B cell (primary cell): Measurements from ENCODE around the gene SLC27A1. TPM values are rescaled to one million over a fixed set of nuclear protein-coding genes. Genes with fewer than 3 reads are reported as not detected.

ENCODE experiments used
- ATAC-seq: fragments of 200-7000 bp; cut with Tn5 transposase; one replicate; pipeline ENCODE4 v1.10.0; 2021; ENCODE audit warnings: low read depth, mild to moderate bottlenecking, moderate number of reproducible peaks, moderate library complexity
- CTCF ChIA-PET: fragments of 350-600 bp; sonication (Branson Sonifier 250); formaldehyde crosslinking; loops from one replicate; lab custom pipeline; 2021; ENCODE audit warnings: antibody characterized with exemption, inconsistent platforms; lab: Charles Lee
- POLR2A ChIA-PET: fragments of 350-600 bp; sonication (Branson Sonifier 250); formaldehyde crosslinking; loops from one replicate; lab custom pipeline; 2021; ENCODE audit warnings: antibody characterized with exemption; lab: Charles Lee
- DNase-seq: peaks from one replicate; pipeline ENCODE4 v3.0.0; 2013
- H2AFZ ChIP-seq: 2 replicates; pipeline ENCODE4 v1.6.1; 2012; ENCODE audit warnings: mild to moderate bottlenecking, low read depth, low read length; ENCODE audit not compliant: insufficient read depth, poor library complexity, severe bottlenecking
- H3K27ac ChIP-seq, 2 donors: 1 replicate in 1 of 2; 2 replicates in 1 of 2; pipeline ENCODE4 v1.5.1; 2012 to 2013; ENCODE audit warnings: low read length in 2 of 2, mild to moderate bottlenecking in 2 of 2, moderate library complexity in 1 of 2
- H3K27me3 ChIP-seq, 4 experiments: fragments of 200-600 bp in 1 of 4; sonication (generic) in 1 of 4; replicated peaks in 1 of 4; 1 replicate in 2 of 4; 2 replicates in 2 of 4; pipeline versions ENCODE4 v1.6.1 to v1.7.0; 2013 to 2016; ENCODE audit warnings: low read length in 3 of 4, mild to moderate bottlenecking in 2 of 4, mixed read lengths in 1 of 4, moderate library complexity in 1 of 4; ENCODE audit not compliant: insufficient read depth in 4 of 4, control insufficient read depth in 3 of 4; ENCODE audit errors: control extremely low read depth in 1 of 4
- H3K36me3 ChIP-seq, 2 experiments: replicated peaks in 1 of 2; 1 replicate in 1 of 2; 2 replicates in 1 of 2; pipeline versions ENCODE4 v1.6.1 to v1.7.1; 2013; ENCODE audit warnings: low read length in 1 of 2; ENCODE audit not compliant: insufficient read depth in 2 of 2, control insufficient read depth in 1 of 2; ENCODE audit errors: control extremely low read depth in 1 of 2, extremely low read depth in 1 of 2
- H3K4me1 ChIP-seq, 2 donors: fragments of 200-600 bp in 1 of 2; sonication (generic) in 1 of 2; 1 replicate in 1 of 2; 2 replicates in 1 of 2; pipeline versions ENCODE4 v1.5.1 to v1.6.1; 2013 to 2017; ENCODE audit warnings: low read length in 2 of 2; ENCODE audit not compliant: control insufficient read depth in 2 of 2, insufficient read depth in 2 of 2
- H3K4me2 ChIP-seq: replicated peaks from 2 replicates; pipeline ENCODE3; 2012; ENCODE audit warnings: mild to moderate bottlenecking, low read depth, low read length; ENCODE audit not compliant: poor library complexity, severe bottlenecking
- H3K4me3 ChIP-seq, 5 experiments: fragments of 200-600 bp in 1 of 5; sonication (generic) in 1 of 5; 1 replicate in 3 of 5; 2 replicates in 2 of 5; pipeline versions ENCODE4 v1.5.1 to v1.7.0; 2011 to 2016; ENCODE audit warnings: low read length in 4 of 5, mild to moderate bottlenecking in 4 of 5, low read depth in 2 of 5, control low read depth in 1 of 5, moderate library complexity in 1 of 5; ENCODE audit not compliant: insufficient read depth in 1 of 5; ENCODE audit errors: control extremely low read depth in 1 of 5, extremely low read depth in 1 of 5
- H3K79me2 ChIP-seq: fragments of 200-600 bp; sonication (generic); one replicate; pipeline ENCODE4 v1.6.0; 2016; ENCODE audit warnings: low read length; ENCODE audit not compliant: control insufficient read depth, insufficient read depth
- H3K9ac ChIP-seq: fragments of 200-600 bp; sonication (generic); 2 replicates; pipeline ENCODE4 v1.6.1; 2017; ENCODE audit warnings: mild to moderate bottlenecking, low read length, moderate library complexity
- H3K9me3 ChIP-seq, 3 donors: one replicate each; pipeline versions ENCODE4 v1.6.1 to v1.7.1; 2013; ENCODE audit warnings: low read length in 2 of 3; ENCODE audit not compliant: control insufficient read depth in 2 of 3, insufficient read depth in 1 of 3; ENCODE audit errors: control extremely low read depth in 1 of 3
- H4K20me1 ChIP-seq: 2 replicates; pipeline ENCODE4 v1.6.0; 2012; ENCODE audit warnings: mild to moderate bottlenecking, low read length; ENCODE audit not compliant: insufficient read depth, control insufficient read depth, poor library complexity, severe bottlenecking
- H3K27ac Mint-ChIP-seq: one replicate; pipeline ENCODE4 v1.8.0; 2021; ENCODE audit warnings: mixed read lengths
- H3K27me3 Mint-ChIP-seq: one replicate; pipeline ENCODE4 v1.8.0; 2021; ENCODE audit warnings: mixed read lengths
- H3K4me1 Mint-ChIP-seq: one replicate; pipeline ENCODE4 v1.8.0; 2021; ENCODE audit warnings: mixed read lengths
- H3K4me3 Mint-ChIP-seq: one replicate; pipeline ENCODE4 v1.8.0; 2021; ENCODE audit warnings: mixed read lengths
- H3K9me3 Mint-ChIP-seq: one replicate; pipeline ENCODE4 v1.8.0; 2022; ENCODE audit warnings: mixed read lengths; ENCODE audit not compliant: insufficient read depth
- CTCF ChIP-seq: fragments of 200-600 bp; IDR thresholded peaks from one replicate; pipeline ENCODE4 v1.8.0; 2022; ENCODE audit warnings: antibody characterized with exemption, mild to moderate bottlenecking
- EZH2 ChIP-seq: IDR thresholded peaks from 2 replicates; pipeline ENCODE4 v1.6.1; 2012; ENCODE audit warnings: borderline replicate concordance, low read depth, mild to moderate bottlenecking, moderate library complexity, low read length; ENCODE audit not compliant: insufficient read depth, poor library complexity, severe bottlenecking
- WGBS: methylation state at CpG from one replicate; pipeline ENCODE4 v1.1.5; 2013; ENCODE audit warnings: missing lambda C conversion rate; ENCODE audit not compliant: insufficient coverage; 5-methylcytosine and 5-hydroxymethylcytosine counted together
- intact Hi-C: fragments of 100-400 bp; cut with micrococcal nuclease; formaldehyde crosslinking; loops from one replicate; pipeline ENCODE4 v1.10.0; 2022
- polyA plus RNA-seq: library from polyadenylated mRNA; depleted of rRNA; stranded (reverse); fragments of >200 nt; gene quantifications from 2 replicates; pipeline ENCODE4 v1.2.3, GENCODE V29; 2012
- total RNA-seq, 2 donors: library from RNA; stranded (reverse); fragments of 120-200 nt in 1 of 2; gene quantifications; 1 replicate in 1 of 2; 2 replicates in 1 of 2; pipeline versions ENCODE4 v1.2.3 to v1.2.4, GENCODE V29; 2013 to 2022

The SLC27A1 gene
- total and polyA plus RNA-seq, 2 donors (not counting 1 experiment from before 2014, with no cell fraction given): 5.1 to 9.5 TPM

- no peaks in the 10 kb centered on the region for H3K27me3 Mint-ChIP-seq
- peak overlapping the region; percentile 56 for H3K27ac Mint-ChIP-seq
- Histone ChIP-seq H3K9ac (no peak overlapping the region), H2AFZ (no peak overlapping the region), H3K36me3 (peaks cover 5 to 66% of the 10 kb centered on the region in 2 experiments), H3K4me1 (peaks cover 0 to 3% of the 10 kb centered on the region in 2 donors), H4K20me1 (peaks cover 58% of the 10 kb centered on the region), H3K9me3 (no peaks in the 10 kb centered on the region), H3K27me3 (no peaks in the 10 kb centered on the region), H3K4me2 (no peak overlapping the region), H3K4me3 (no peak overlapping the region), H3K27ac (peak overlapping the region in 1 of 2 donors; percentile 54), H3K79me2 (peaks cover 5% of the 10 kb centered on the region)
- ChIA-PET POLR2A (interaction anchor here (0.7 to 1.0 kb wide), 3 partner anchors 9 to 81 kb away, joined by 5 to 11 read pairs (median 7); no protein-coding TSS in a partner anchor), CTCF (interaction anchor here (0.7 kb wide), 1 partner anchor 35 kb away, joined by 4 read pairs; no protein-coding TSS in a partner anchor)
- H3K9me3 Mint-ChIP-seq: no peaks in the 10 kb centered on the region
- intact Hi-C loops: no loop called here
- ATAC-seq (no peak), DNase-seq (no peak)
- peaks cover 26% of the 10 kb centered on the region for H3K4me1 Mint-ChIP-seq
- no peak overlapping the region for H3K4me3 Mint-ChIP-seq
- TF ChIP-seq CTCF: no peak
- no peak for TF ChIP-seq EZH2
- 96% methylated on average over 6 of the region's 6 CpGs for WGBS
Measured at GRCh38 chr19:17548145-17548544, 77.8 kb downstream of the SLC27A1 start.

GRCh38 chr19:17549085-17549740 is 78.9 kb downstream of the SLC27A1 start:
- Mint-ChIP-seq H3K4me3 (no peak overlapping the region), H3K27ac (peak overlapping the region; percentile 63), H3K9me3 (no peaks in the 10 kb centered on the region), H3K4me1 (peaks cover 25% of the 10 kb centered on the region), H3K27me3 (no peaks in the 10 kb centered on the region)
- WGBS: 74% methylated on average over 5 of the region's 5 CpGs
- CTCF ChIA-PET: interaction anchor here (0.6 to 1.2 kb wide), 4 partner anchors 25 to 505 kb away, joined by 3 to 5 read pairs (median 3); no protein-coding TSS in a partner anchor
- no peaks in the 10 kb centered on the region for H3K9me3 ChIP-seq
- no peaks in the 10 kb centered on the region for H3K4me1 ChIP-seq
- intact Hi-C loops: no loop called here
- DNase-seq (no peak), ATAC-seq (no peak)
- H2AFZ ChIP-seq: no peak overlapping the region
- no peaks in the 10 kb centered on the region for H3K27me3 ChIP-seq
- POLR2A ChIA-PET: interaction anchor here (0.5 to 1.0 kb wide), 2 partner anchors 10 to 18 kb away, joined by 3 to 11 read pairs; no protein-coding TSS in a partner anchor
- peak overlapping the region in 1 of 2 donors; percentile 41 for H3K27ac ChIP-seq
- no peak overlapping the region for H3K4me2 ChIP-seq
- TF ChIP-seq EZH2 (no peak), CTCF (no peak)
- H3K9ac ChIP-seq: no peak overlapping the region
- no peak overlapping the region for H3K4me3 ChIP-seq
- peaks cover 53% of the 10 kb centered on the region for H4K20me1 ChIP-seq
- peaks cover 5 to 64% of the 10 kb centered on the region in 2 experiments for H3K36me3 ChIP-seq
- H3K79me2 ChIP-seq: peaks cover 3% of the 10 kb centered on the region
